T47D (cell line): Measurements from ENCODE around the gene LYZL2.
A peak's percentile ranks its signal among the peaks of the same experiment; 100 is the strongest.

Source experiments
- DNase-seq, 2 experiments: peaks; one replicate each; pipeline versions ENCODE4 v3.0.0 to v3.0.0-alpha.2; 2011 to 2012; ENCODE audit warnings: low read depth in 1 of 2, low spot score in 1 of 2
- JUND ChIP-seq: IDR thresholded peaks from 2 replicates; pipeline ENCODE4 v1.6.1; 2012; ENCODE audit warnings: low read depth
- in situ Hi-C: cut with HindIII; loops from 2 replicates; pipeline ENCODE4 v1.10.0; 2016; ENCODE audit warnings: low sequenced_read_pairs, low pct_unique_long_range_greater_than_20kb

LYZL2 gene

DNA sequence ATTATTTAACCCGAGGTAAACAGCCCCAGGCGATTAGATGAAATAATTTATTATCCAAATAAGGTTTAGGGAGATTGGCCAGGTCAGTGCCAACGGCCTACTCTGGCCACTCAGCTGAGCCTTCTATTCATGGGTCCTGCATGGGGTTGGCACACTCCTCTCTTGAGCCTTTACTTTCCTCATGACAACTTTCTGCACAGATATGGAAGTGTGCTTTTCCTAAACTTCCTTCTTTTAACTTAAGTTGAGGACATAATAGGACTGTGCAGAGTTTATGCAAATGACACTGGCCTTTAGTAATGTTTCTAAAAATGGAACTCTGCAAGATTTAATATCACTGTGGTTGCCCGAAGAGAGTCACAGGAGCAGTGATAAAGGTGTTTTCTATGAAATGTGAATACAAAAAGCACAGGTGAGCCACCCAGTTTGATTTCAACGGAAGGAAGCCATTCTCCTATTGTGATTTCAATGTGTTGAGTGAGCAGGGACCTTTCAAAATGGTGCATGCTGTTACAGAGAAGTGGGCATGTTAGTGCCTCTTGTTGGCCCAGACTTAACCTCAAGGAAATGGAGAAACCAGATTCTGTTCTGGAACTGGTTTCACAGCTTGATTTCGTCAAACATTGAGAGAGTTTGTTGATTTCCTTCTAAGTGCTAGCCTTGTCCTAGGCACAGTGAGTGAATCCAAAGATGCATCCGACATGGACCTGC, 55.7 kb downstream of the LYZL2 start:
- TF ChIP-seq JUND = no peak
- in situ Hi-C loops = no loop called here
- DNase-seq = peak in 1 of 2 experiments; percentile 33

GRCh38 chr10:30565449-30565848, 64.1 kb downstream of the LYZL2 start:
- DNase-seq = no peak
- no peak for TF ChIP-seq JUND

DNA sequence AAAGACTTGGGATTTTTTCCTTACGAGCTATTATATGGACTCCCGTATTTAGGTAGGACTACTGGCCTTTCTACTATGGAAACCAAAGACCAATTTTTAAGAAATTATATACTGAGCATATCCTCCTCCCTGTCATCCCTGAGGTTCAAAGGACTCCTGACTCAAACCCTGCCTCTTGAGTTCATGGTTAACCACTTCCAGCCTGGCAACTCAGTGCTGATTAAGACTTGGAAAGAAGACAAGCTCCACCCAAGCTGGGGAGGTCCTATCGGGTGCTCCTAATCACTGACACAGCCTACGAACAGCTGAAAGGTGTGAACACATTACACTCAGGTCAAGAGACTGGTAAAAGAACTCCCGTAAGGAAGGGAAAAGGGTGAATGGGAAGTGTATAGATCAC, 66.8 kb downstream of the LYZL2 start:
- DNase-seq = no peak
- no peak for TF ChIP-seq JUND
- in situ Hi-C loops = no loop called here

More at GRCh38 chr10:30565449-30565848, 64.1 kb downstream of the LYZL2 start:
- in situ Hi-C loops = no loop called here
